RCC 7860 (cell line): ENCODE results near the gene BTNL9.
"Not testable (repeated sequence)": the region's sequence is repeated elsewhere in the genome, so short reads cannot be mapped to it uniquely, and the experiment has no call there.

Experiments used
- DNase-seq: peaks from one replicate; pipeline ENCODE4 v3.0.0-alpha.2; 2015; ENCODE audit warnings: low spot score
- FAIRE-seq: peaks from 2 replicates; lab custom pipeline; 2012; peaks lifted over from hg19 to GRCh38; lab: Jason Lieb, UNC

The BTNL9 gene

DNA sequence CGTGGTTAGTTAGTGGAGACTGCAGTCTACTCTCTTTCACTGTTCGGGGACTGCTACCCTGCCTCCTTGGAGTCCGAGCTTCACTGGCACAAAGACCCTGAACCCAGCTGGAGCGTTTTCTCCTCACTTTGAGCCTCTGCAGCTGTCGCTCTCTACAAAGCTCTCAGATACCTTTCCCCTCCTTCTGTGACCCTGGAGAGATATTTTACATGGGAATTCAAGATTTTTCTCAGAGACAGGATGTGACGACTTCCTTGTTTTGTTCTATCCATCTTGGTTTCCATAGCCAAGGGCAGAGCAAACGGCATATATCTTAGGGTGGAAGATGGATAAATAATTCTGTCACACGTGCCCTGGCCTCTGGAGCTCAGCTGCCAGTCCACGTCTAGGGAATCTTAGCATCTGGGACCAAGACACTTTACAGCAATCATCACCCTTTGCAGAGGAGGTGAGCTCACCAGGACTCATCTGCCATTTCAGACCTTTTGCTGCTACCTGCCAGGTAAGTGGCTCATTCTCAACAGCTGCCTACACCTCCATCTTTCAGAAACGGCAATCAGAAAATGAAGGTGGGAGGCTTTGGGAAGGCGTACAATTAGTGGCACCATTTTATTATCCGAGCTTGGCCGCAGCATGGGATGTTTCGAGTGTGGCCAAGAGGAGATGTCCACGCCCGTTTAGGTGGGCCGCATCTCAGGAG is at the start of gene BTNL9:
Gene BTNL9, plus strand, starts transcription at position 336 of the 700 bp plus-strand sequence. CDS start 5,224 bp downstream, outside the sequence.
- DNase-seq (no peak), FAIRE-seq (no peak)

DNA sequence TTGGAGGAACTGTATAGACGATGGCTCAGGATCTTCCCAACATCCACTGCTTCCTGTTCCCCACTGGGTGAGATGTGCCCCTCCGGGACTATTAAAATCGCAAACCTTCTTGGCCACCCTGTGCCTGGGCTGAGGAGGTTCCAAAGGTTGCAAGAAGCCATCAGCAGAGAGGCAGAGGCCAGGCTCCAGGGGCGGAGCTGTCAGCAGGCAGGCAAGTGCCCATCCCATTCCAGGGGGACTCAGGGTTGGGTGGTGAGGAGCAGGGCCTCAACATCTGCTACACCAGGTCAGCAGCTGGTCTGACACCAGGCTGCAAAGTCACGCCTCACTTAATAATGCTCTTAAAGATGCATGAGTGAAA is 49.2 kb upstream of the BTNL9 start:
- DNase-seq (no peak), FAIRE-seq (no peak)

DNA sequence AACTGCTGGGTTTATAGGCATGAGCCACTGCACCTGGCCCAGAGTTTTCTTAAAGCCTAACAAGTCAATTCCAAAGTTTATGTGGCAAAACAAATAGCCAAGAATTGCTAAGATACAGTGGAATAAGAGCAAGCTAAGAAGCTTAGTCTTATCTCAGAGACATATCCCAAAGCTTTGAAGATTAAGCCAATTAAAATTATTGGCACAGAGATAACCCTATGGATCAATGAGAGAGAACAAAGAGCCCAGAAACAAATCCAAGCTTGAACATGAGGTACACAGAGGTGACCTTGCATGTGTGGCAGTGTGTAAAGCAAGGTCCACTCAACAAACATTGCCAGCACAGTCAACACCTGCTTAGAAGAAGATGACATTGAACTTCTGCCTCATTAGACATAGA is 38.1 kb upstream of the BTNL9 start:
- no peak for DNase-seq
- no peak for FAIRE-seq

DNA sequence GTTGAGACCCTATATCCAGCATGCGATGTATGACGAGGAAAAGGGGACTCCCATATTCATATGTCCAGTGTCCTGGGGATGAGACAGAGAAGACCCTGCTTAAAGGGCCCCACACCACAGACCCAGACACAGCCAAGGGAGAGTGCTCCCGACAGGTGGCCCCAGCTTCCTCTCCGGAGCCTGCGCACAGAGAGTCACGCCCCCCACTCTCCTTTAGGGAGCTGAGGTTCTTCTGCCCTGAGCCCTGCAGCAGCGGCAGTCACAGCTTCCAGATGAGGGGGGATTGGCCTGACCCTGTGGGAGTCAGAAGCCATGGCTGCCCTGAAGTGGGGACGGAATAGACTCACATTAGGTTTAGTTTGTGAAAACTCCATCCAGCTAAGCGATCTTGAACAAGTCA is 34.3 kb upstream of the BTNL9 start:
- DNase-seq (no peak), FAIRE-seq (no peak)

DNA sequence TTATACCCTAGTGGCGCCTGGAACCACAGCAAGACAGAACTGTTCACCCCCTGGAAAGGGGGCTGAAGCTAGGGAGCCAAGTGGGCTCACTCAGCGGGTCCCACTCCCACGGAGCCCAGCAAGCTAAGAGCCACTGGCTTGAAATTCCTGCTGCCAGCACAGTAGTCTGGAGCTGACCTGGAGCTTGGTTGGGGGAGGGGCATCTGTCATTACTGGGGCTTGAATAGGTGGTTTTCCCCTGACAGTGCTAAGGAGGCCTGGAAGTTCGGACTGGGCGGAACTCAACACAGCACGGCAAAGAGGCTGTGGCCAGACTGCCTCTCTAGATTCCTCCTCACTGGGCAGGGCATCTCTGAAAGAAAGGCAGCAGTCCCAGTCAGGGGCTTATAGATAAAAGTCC is 31.9 kb upstream of the BTNL9 start:
- no peak for DNase-seq
- FAIRE-seq: no peak

DNA sequence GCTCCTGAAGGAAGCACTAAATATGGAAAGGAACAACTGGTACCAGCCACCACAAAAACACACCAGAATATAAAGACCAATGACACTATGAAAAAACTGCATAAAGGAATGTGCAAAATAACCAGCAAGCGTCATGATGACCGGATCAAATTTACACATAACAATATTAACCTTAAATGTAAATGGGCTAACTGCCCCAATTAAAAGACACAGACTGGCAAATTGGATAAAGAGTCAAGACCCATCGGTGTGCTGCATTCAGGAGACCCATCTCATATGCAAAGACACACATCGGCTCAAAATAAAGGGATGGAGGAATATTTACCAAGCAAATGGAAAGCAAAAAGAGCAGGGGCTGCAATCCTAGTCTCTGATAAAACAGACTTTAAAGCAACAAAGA is 30.0 kb upstream of the BTNL9 start:
- DNase-seq, FAIRE-seq: not testable (repeated sequence)

DNA sequence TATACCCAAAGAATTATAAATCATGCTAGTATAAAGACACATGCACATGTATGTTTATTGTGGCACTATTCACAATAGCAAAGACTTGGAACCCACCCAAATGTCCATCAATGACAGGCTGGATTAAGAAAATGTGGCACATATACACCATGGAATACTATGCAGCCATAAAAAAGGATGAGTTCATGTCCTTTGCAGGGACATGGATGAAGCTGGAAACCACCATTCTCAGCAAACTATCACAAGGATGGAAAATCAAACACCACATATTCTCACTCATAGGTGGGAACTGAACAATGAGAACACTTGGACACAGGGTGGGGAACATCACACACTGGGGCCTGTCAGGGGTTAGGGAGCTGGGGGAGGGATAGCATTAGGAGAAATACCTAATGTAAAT is 25.4 kb upstream of the BTNL9 start:
- FAIRE-seq, DNase-seq: not testable (repeated sequence)

DNA sequence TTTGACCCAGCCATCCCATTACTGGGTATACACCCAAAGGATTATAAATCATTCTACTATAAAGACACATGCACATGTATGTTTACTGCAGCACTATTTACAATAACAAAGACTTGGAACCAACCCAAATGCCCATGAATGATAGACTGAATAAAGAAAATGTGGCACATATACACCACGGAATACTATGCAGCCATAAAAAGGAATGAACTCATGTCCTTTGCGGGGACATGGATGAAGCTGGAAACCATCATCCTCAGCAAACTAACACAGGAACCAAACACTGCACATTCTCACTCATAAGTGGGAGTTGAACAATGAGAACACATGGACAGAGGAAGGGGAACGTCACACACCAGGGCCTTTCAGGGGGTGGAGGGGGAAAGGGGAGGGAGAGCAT is 22.6 kb upstream of the BTNL9 start:
- FAIRE-seq, DNase-seq: not testable (repeated sequence)

DNA sequence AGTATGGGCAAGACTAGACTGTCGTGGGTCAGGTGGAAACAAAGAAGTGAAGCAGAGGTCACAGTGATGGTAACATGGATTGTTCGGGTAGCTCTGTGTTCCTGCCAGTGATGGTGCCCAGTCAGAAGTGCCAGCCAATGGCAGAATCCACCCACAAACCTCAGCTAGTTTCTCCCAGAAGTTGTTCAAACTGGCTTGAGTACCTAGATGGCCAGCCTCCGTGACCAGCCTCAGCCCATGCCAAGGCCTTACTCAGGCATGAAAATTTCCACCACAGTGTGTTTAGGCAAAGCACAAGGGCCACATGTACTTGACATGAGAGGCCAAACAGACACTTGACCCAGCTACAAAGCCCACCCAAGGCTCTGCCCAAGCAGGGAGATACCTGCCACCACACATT is 19.4 kb upstream of the BTNL9 start:
- FAIRE-seq (no peak), DNase-seq (no peak)

DNA sequence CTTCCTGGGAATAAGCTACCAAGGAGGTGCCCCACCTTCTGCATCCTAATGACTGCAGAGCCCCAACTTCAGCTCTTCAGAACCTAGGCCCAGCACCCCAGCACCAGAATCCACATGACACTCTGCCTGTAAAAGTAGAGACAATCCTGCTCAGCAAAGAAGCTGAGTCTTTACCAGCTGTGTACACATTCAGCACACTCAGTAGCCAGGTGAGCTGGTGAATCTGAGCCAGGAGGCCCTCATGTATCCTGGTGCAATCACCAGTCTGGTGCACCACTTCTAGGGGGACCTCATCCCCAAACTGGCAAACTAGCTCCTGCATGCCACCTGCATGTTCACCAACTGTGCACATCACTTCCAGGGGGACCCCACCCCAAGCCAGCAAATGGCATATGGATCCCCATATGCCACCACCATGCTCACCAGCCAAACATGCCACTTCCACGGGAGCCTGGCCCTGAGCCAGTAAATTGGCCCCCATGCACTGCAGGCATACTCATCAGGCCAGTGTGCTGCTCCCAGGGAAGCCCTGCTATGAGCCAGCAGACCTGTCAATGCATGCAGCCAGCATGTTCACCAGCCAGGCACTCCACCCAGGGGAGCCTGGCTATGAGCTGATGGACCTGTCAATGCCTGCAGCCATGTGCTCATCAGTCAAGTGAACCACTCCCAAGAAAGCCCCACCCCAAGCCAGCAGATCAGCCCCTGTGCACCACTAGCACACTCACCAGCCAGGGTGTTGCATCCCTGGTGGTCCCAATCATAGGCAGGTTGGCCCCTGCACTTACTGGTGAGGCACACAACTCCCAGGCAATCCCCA is 15.6 kb upstream of the BTNL9 start:
- no peak for DNase-seq
- no peak for FAIRE-seq

DNA sequence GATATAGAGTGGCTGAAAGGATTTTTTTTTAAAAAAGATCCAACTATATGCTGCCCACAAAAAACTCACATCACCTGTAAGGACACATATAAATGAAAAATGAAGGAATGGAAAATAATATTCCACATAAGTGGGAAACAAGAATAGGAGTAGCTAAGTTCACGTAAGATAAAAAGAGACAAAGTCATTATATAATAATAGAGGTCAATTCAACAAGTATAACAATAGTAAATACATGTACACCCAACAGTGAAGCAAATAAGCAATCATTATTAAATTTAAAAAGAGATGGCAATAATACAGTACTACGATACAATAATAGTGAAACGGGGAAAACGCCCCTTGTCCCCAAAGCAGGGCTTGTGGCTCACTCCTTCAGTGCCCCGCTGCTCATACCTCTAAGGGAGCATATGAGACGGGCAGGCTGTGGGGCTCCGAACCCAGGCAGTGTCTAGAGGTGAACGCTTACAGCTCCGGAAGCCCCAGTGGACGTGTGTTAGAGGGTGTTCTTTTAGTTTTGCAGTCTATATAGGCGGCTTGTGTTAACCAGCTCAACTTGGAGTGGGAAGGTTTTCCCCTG is 12.5 kb upstream of the BTNL9 start:
- no peak for FAIRE-seq
- no peak for DNase-seq

DNA sequence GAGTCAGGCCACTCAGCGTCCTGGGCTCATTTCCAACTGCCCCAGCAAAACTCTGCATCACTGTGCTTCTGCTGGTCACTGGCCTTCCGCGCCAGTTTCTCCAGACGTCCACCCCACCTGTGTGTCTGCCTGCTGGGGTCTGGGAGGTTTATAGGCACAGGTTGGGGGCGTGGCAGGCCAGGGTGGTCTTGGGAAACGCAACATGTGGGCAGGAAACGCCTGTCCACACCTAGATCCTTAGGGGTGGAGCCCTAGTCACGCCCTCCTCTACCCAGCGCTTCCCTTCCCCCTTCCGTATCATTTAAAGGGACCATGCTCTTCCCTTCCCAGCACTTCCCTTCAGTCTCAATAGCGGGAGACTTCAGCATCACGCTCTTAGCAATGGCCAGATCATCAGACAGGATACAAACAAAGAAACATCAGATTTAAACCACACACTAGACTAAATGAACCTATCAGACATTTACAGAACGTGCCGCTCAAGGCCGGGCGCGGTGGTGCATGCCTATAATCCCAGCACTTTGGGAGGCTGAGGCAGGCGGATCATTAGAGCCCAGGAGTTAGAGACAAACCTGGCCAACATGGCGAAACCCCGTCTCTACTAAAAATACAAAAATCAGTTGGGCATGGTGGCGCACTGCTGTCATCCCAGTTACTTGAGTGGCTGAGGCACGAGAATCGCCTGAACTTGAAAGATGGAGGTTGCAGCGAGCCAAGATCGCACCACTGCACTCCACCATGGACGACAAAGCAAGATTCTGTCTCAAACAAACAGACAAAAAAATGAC is 11.8 kb upstream of the BTNL9 start:
- FAIRE-seq (no peak), DNase-seq (no peak)

DNA sequence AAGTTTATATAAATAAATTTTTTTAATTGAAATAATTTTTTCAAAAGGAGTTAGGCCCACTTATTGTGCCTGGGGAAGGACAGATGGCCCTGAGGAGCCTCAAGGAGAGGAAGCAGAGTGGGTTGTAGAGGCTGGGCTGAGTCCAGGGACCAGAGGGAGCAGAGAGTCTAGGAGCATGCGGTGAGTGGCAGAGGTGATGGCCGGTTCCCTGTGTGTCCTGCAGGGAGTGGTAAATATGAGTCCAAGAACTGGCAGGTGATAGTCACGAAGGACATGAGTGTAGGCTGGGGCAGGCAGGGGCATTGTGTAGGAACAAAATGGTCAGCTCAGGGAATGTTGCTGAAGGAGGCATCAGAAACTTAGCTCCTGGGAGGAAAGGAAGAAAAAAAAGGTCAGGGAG is 8.3 kb upstream of the BTNL9 start:
- FAIRE-seq: no peak
- DNase-seq: no peak

DNA sequence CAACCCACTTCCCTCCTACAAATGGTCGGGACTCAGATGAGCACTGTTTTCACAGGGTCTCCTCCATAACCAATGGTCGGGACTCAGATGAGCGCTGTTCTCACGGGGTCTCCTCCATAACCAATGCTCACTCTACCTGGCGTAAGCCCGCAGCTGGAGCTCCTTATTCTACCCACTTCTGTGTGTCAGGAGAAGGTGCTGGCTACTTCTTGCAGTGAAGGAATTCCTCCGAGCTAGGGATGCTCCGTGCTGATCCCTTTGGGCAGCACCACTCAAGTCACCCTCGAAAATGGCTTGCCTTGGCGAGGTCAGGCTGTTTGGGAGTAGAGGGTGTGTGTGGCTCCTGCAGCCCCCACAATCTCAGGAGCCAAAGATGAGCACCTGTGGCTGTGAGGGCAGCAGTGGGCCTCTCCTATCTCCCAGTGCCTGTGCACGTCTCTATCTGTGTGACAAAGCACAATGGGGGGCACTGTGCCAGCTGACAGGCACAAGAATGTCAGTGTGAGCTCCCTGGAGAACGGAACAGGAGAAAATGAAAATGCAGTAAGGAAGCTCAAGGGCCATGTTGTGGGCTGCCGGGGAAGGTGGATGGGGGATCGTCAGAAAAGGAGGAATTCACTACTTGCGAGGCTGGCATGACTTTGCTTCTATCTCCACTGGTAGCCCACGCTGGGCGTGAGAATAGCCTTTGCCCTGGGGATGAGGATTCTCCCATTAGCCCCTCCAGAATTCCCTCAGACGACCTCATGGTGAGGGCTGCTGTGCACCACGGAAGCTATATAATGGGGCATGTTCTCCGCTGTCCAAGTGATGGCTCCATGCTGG is 3.9 kb upstream of the BTNL9 start:
- DNase-seq (no peak), FAIRE-seq (no peak)

DNA sequence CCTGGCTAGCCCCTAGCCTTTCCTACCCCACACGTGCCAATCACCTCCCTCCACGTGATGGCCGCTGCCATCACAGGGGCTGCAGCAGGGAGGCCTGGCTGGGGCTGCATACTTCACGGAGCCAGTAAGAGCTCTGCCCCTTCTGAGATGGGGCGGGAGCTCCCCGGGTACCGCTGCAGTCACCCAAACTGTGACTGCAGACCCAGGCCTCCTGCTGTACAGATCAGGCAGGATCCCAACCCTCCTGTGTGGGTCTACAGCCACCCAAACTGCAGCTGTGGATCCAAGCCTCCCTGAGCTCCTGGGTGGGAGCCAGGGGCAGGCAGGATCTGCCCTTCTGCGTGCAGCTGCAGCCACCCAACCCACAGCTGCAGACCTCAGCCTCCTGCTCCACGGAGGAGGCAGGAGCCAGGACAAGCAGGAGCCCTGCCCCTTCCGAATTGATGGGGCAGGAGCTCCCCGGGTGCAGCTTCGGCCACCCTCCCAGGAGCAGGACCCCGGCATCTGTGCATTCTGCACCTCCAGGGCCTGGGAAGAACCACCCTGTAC is 3.2 kb upstream of the BTNL9 start:
- DNase-seq (no peak), FAIRE-seq (no peak)

DNA sequence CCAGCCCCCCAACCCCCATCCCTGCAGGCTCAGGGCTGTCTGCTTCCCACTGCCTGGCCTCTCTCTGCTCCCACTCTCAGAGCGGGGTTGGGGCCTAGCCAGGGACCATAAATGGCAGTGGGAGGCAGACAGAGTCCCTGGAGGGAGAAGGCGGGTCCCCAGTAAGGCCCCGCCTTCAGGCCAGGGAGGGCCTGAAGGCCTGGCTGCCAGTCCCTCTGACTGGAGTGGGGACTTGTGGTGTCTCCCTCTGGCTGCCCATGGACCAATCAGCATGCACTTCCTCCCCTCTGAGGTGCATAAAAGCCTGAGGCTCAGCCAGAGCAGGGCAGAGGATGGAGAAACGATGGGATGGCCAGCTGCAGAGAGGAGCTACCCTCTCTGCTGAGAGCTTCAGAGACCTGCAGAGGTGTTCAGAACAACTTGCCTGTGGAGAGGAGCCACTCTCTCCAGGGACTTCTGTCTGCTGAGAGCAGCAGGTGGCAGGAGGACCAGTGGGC is 2.7 kb upstream of the BTNL9 start:
- FAIRE-seq (no peak), DNase-seq (no peak)

DNA sequence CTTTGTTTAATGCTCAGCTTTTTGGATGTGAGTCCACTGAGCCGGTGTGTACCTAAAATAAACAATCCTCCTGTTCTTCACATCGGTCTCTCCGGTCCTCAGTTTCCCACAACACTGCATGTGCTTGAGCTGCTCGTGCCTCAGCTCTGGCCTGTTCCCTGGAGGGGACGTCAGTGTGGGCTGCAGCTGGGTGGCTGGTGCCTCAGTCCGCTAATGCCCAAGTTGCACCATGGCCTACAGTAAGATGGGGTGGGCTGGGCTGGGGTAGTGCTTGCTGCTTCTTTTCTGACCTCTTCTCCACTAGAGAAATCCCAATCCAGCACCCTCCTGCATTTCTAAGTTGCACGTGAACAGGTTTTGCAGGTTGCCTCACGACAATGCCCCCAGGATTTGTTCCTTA is 595 bp upstream of the BTNL9 start:
- DNase-seq (no peak), FAIRE-seq (no peak)

DNA sequence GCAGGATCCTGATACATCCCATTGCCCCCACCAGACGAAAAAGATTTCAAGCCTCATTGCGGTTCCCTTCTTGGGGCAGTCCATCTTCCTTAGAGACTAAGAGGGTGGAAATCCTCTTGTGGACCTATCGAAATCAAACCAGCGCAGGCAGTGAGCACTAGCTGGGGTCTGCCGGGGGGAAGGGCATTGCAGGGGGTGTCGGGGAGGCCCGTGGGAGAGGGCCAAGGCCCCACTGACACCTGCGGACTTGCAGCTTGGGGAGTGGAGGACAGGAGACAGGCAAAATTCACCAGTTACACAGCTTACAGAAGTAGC is 522 bp downstream of the BTNL9 start:
- FAIRE-seq: no peak
- no peak for DNase-seq

DNA sequence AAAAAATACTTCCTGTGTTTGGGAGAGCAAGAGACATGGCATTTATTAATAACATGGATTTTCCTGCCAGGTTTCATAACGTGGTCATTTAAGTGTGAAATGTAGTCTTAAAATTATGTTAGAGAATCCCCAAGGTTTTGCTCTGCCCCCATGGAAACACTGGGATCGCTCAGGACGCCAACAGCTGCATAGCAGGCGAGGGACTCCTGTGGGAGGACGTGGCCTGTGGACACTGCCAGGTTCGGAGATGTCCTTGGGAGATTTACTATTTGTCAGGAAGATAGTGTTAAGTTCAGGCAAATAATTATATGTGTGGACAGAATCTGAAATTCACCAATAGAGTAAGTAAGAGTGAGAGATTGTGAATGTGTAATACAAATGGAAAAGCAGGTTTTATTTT is 977 bp downstream of the BTNL9 start:
- DNase-seq (no peak), FAIRE-seq (no peak)

DNA sequence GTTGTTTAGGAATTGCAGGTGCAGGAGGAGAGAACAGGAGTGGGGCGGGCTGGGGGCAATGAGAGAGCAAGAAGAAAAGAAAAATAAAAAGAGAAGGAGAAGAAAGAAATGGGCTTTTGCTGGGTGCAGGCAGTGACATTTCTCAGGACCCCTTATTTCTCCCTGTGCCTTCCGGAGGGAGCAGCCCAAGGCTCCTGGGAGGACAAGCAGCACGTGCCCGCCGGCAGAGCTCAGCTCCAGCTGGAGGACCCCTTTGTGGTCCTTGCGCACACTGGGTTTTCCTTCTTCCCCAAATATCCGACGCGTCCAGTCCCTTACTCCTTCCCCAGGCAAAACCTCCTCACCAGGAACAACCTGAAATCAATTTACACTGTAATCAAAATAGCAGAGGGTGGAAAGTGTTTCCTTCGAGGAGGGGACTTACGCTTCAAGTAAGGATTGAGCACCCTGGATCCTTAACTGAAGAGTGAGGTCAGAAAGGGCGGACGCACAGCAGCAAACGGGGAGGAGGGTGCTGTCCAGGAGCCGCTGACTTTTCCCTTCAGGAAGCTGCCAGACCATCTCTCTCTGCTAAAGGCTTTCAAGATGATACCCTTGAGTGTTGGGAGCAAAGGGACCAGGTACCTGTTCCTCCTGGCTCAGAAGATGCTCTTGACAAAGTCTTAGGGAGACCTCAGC is 2.1 kb downstream of the BTNL9 start:
- DNase-seq (no peak), FAIRE-seq (no peak)
